Measurements from ENCODE around the gene GLB1L2.

The GLB1L2 gene

DNA sequence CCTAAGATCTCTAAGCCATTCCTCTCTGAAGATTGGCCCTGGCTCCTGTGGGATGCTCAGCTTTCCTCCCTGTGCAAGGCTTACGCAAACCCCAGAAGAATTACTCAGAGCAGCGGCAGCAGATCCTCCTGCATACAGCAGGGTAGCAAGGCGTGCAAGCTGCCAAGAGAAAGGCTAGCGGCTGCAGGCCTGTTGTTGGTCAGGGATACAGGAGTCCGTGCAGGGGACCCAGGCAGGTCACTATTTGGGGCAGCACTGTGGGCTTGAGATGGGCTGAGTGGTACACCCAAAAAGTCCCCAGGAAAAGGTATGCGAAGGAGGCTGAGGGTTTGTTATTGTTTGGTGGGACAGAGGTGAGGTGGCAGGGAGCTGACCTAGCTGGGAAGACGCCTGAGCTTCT is 1.5 kb downstream of the GLB1L2 start:
- Histone ChIP-seq H3K4me3 (ENCODE audit: low read length) (no peak overlapping the region), H3K9ac (ENCODE audit: low read length) (no peak overlapping the region), H3K36me3 (replicated peaks; ENCODE audit: low read depth, low read length) (no peaks in the 10 kb centered on the region), H4K20me1 (ENCODE audit: insufficient read depth, low read length) (no peaks in the 10 kb centered on the region), H3K4me1 (ENCODE audit: low read length) (no peaks in the 10 kb centered on the region), H3K9me3 (ENCODE audit: insufficient read depth, low read length) (no peaks in the 10 kb centered on the region), H2AFZ (ENCODE audit: low read depth, low read length) (no peak overlapping the region), H3K4me2 (ENCODE audit: low read length) (no peak overlapping the region), H3K79me2 (ENCODE audit: low read length) (no peaks in the 10 kb centered on the region), H3K27me3 (ENCODE audit: low read depth, low read length) (no peaks in the 10 kb centered on the region), H3K27ac (ENCODE audit: low read length) (no peak overlapping the region)
- TF ChIP-seq CTCF (IDR thresholded peaks at IDR 0.05; ENCODE audit: low read depth, low read length) (no peak), EZH2phosphoT487 (IDR thresholded peaks at IDR 0.05; ENCODE audit: low read depth) (no peak)

DNA sequence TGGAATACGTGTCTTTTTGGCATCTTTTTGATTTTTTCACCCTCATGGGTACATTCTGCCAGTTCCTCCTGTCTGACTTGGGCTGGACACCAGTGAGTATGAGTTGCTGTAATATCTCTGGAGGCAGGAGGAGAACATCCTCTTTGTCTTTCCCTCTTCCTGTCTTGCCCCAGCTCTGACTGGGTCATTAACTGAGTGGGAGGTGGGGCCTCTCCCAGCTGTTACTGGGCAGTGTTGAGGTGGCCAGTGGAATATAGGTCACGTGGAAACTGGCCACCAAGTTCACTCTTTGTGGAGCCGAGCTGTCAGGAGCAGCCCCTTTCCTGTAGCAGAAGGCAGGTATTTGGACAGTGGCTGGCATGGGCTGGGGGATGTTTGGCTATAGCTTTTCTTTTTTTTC is 2.2 kb downstream of the GLB1L2 start:
- H3K27me3 ChIP-seq (ENCODE audit: low read depth, low read length) = no peaks in the 10 kb centered on the region

GRCh38 chr11:134334796-134335571 is 3.2 kb downstream of the GLB1L2 start:
- no peak overlapping the region for H3K27ac ChIP-seq (ENCODE audit: low read length)
- no peaks in the 10 kb centered on the region for H3K4me1 ChIP-seq (ENCODE audit: low read length)
- TF ChIP-seq EZH2phosphoT487 (IDR thresholded peaks at IDR 0.05; ENCODE audit: low read depth) = no peak
- TF ChIP-seq CTCF (IDR thresholded peaks at IDR 0.05; ENCODE audit: low read depth, low read length) = no peak
- no peak overlapping the region for H3K4me2 ChIP-seq (ENCODE audit: low read length)
- no peaks in the 10 kb centered on the region for H4K20me1 ChIP-seq (ENCODE audit: insufficient read depth, low read length)
- H3K36me3 ChIP-seq (replicated peaks; ENCODE audit: low read depth, low read length) = no peaks in the 10 kb centered on the region
- H2AFZ ChIP-seq (ENCODE audit: low read depth, low read length) = no peak overlapping the region
- H3K9me3 ChIP-seq (ENCODE audit: insufficient read depth, low read length) = no peaks in the 10 kb centered on the region
- no peak overlapping the region for H3K9ac ChIP-seq (ENCODE audit: low read length)
- H3K4me3 ChIP-seq (ENCODE audit: low read length) = no peak overlapping the region
- H3K79me2 ChIP-seq (ENCODE audit: low read length) = no peaks in the 10 kb centered on the region
- H3K27me3 ChIP-seq (ENCODE audit: low read depth, low read length) = no peaks in the 10 kb centered on the region

More for the DNA sequence above, 2.2 kb downstream of the GLB1L2 start:
- H3K9ac ChIP-seq (ENCODE audit: low read length) = no peak overlapping the region
- H3K27ac ChIP-seq (ENCODE audit: low read length) = no peak overlapping the region
- no peaks in the 10 kb centered on the region for H3K9me3 ChIP-seq (ENCODE audit: insufficient read depth, low read length)
- no peaks in the 10 kb centered on the region for H3K36me3 ChIP-seq (replicated peaks; ENCODE audit: low read depth, low read length)
- TF ChIP-seq EZH2phosphoT487 (IDR thresholded peaks at IDR 0.05; ENCODE audit: low read depth) = no peak
- TF ChIP-seq CTCF (IDR thresholded peaks at IDR 0.05; ENCODE audit: low read depth, low read length) = no peak
- H3K4me1 ChIP-seq (ENCODE audit: low read length) = no peaks in the 10 kb centered on the region
- H4K20me1 ChIP-seq (ENCODE audit: insufficient read depth, low read length) = no peaks in the 10 kb centered on the region
- no peak overlapping the region for H3K4me2 ChIP-seq (ENCODE audit: low read length)
- no peak overlapping the region for H2AFZ ChIP-seq (ENCODE audit: low read depth, low read length)
- no peaks in the 10 kb centered on the region for H3K79me2 ChIP-seq (ENCODE audit: low read length)
- H3K4me3 ChIP-seq (ENCODE audit: low read length) = no peak overlapping the region

DNA sequence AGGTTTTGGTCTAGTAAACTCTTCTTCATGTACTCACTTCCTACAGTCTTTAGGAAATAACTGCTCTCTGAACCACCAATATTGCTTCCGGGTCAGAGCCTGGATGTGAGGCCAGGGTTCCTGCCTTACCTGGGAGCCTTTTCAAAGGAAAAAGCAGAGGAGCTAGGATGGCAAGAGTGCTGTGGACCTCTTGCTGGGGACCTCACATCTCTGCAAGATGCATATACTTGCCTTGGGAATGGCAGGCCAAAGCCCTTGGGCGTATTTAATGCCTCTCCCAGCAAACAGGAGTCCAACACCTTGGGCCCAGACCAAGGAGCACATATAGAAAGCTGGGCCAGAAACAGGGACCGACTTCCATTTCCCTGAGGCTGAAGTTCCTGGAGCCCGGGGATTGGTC is 5.3 kb downstream of the GLB1L2 start:
- no peak overlapping the region for H3K4me2 ChIP-seq (ENCODE audit: low read length)
- no peak overlapping the region for H3K4me3 ChIP-seq (ENCODE audit: low read length)
- H3K9me3 ChIP-seq (ENCODE audit: insufficient read depth, low read length) = no peaks in the 10 kb centered on the region
- H3K79me2 ChIP-seq (ENCODE audit: low read length) = no peaks in the 10 kb centered on the region
- no peaks in the 10 kb centered on the region for H3K4me1 ChIP-seq (ENCODE audit: low read length)
- no peaks in the 10 kb centered on the region for H3K27me3 ChIP-seq (ENCODE audit: low read depth, low read length)
- H2AFZ ChIP-seq (ENCODE audit: low read depth, low read length) = no peak overlapping the region
- TF ChIP-seq EZH2phosphoT487 (IDR thresholded peaks at IDR 0.05; ENCODE audit: low read depth) (no peak), CTCF (IDR thresholded peaks at IDR 0.05; ENCODE audit: low read depth, low read length) (no peak)
- no peaks in the 10 kb centered on the region for H3K36me3 ChIP-seq (replicated peaks; ENCODE audit: low read depth, low read length)
- no peak overlapping the region for H3K27ac ChIP-seq (ENCODE audit: low read length)
- H3K9ac ChIP-seq (ENCODE audit: low read length) = no peak overlapping the region
- H4K20me1 ChIP-seq (ENCODE audit: insufficient read depth, low read length) = no peaks in the 10 kb centered on the region
